ENCODE data around the gene RHOBTB3. TPM values are rescaled to one million over a fixed set of nuclear protein-coding genes. Genes with fewer than 3 reads are reported as not detected.
"Not testable (repeated sequence)": the region's sequence is repeated elsewhere in the genome, so short reads cannot be mapped to it uniquely, and the experiment has no call there.

RHOBTB3 gene
- total RNA-seq, 1 donor from 2014 or later, result 226 TPM

GRCh38 chr5:95818181-95819147 lies 87.3 kb downstream of the RHOBTB3 start:
- no peak for DNase-seq (ENCODE audit: low spot score)

- no peak for DNase-seq (ENCODE audit: low spot score)
These were observed 90.2 kb downstream of the RHOBTB3 start for GRCh38 chr5:95821110-95822021.

- DNase-seq (ENCODE audit: low spot score), result peak; percentile 71
These were observed 91.0 kb downstream of the RHOBTB3 start for GRCh38 chr5:95822043-95822541.

DNA sequence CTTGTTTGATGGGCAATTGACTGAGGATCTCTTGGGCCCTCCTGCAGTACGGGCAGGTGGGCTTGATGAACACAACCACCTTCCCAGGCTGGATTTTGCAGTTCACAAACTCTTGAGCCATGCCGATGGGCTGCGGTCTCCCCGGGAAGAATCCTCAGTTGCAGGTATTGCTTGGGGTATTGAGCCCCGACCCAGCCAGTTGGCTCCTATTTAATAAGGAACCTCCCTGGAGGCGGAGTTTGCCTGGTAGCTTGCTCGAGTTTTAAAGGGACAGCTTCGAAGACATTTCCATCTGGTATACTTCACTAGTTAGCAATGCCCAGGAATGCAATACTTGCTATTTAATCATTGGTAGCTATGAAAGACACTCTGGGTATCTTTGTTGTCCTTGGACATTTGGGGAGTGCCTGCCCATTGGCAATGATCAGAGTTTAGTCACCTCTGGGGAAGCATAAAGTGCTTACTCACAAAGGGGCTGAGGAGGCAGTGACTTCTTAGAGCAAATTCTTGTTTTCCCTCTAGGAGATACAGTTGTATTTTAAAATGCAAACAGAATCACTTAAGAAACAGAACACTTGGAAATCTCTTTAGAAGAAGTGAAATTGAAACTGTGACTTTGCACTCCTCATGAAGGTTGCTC lies 91.5 kb downstream of the RHOBTB3 start, which contains the start of gene GLRX:
TSS of gene GLRX (minus strand) at position 185 of the 640 bp plus-strand sequence. CDS start at position 121, 64 bp downstream.
- peak; percentile 92 for DNase-seq (ENCODE audit: low spot score)

DNA sequence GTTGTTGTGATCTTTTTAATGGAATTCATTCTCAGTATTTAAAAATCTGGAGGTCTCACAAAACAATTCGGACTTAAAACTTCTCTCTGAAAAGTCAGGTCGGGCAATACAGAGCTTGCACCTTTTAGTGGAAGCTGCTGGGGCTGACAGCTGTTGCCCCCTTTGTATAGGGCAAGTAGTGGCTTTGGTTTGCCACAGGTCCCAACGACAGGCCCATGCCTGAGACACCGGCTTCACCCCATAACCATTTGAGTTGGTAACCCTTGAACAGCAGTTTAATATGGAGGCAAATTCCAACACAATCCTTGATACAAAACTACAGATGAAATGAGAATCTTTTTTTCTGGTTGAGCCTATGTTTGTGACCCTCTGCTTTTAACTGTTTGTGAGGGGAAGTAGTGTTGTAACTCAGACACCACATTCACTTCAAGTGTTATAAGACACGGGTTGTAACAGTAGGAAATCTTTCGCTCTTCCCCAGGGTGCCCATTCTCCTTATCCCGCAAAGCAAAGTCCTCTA lies 92.1 kb downstream of the RHOBTB3 start:
- DNase-seq (ENCODE audit: low spot score), result no peak

GRCh38 chr5:95823738-95824609 lies 92.8 kb downstream of the RHOBTB3 start:
- DNase-seq (ENCODE audit: low spot score), result peak; percentile 82

DNA sequence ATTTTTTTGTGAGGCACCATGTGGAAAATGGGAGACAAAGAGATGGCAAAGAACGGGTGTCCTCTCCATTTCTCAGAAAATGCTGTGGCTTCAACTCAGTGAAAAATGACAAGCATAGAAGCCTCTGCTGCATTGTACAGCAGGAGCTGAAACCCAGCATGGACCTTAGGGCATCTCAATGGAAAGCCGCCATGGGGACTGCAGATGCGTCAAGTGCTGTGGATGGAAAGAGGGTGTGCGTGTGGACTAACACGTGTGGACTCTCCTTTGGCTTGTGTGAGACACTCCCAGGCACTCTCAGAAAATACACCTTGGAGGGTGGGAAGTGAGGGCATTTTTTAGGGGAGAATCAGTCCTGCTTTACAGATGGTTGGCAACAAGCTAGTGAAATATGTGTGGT lies 93.6 kb downstream of the RHOBTB3 start:
- DNase-seq (ENCODE audit: low spot score), result no peak

DNA sequence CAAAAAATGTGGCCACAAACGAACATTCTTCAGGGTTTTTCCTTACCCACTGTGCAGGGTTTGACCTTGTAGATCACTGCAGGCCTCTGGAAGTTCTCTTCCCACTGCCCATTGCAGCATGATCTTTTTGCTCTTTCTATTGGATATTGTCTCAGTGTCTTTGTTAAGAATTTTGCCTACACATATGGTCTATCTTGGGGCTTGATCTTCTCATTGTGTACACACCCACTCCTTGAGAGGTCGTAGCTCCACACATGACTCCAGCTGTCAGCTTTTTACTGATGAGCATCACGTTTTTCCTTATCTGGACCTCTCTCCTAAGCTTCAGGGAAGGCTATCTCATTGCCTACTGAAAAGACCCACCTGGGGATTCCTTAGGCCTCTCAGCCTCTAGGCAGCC lies 94.4 kb downstream of the RHOBTB3 start:
- no peak for DNase-seq (ENCODE audit: low spot score)

DNA sequence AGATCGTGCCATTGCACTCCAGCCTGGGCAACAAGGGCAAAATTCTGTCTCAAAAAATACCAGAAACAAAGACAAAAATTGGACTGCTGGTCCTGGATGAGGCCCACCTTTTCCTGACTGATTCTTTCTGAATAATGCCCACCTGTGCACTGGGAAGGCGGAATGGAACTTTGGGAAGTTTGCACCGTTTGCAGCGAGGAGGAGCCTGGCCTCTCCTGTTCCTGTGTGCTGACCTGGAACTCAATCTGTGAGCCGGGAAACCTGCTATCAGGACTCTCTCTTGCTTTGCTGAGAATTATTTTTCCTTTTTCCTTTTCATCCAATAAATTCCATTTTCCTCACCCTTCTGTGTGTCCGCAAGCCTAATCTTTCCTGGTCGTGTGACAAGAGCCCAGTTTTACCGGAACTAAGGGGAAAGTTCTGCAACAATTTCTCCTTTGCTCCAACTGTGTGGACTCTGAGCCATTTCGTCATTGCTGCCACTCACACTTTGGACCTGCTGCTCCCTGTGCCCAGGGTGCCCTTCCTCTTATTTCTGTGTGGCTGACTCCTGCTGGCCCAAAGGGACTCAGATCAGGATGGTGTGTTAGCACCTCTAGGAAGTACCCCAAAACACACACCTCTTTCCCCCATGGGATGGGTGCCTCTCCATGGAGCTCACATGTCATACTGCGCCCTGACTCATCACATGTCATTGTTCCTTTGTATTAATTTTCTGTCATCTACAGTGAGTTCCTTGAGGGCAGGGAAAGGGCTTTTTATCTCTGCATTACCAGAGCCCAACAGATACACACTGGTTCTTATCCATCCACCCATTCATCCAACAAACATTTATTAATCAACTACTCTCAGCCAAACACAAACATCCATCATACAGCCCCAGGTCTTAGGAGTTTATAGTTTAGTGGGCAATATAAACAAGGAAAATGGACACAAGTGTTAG lies 96.1 kb downstream of the RHOBTB3 start:
- no peak for DNase-seq (ENCODE audit: low spot score)

GRCh38 chr5:95827892-95828246 lies 96.7 kb downstream of the RHOBTB3 start:
- no peak for DNase-seq (ENCODE audit: low spot score)

GRCh38 chr5:95830226-95830625 lies 99.1 kb downstream of the RHOBTB3 start:
- DNase-seq (ENCODE audit: low spot score), result no peak

- no peak for DNase-seq (ENCODE audit: low spot score)
These were observed 101.5 kb downstream of the RHOBTB3 start for GRCh38 chr5:95832664-95833063.

DNA sequence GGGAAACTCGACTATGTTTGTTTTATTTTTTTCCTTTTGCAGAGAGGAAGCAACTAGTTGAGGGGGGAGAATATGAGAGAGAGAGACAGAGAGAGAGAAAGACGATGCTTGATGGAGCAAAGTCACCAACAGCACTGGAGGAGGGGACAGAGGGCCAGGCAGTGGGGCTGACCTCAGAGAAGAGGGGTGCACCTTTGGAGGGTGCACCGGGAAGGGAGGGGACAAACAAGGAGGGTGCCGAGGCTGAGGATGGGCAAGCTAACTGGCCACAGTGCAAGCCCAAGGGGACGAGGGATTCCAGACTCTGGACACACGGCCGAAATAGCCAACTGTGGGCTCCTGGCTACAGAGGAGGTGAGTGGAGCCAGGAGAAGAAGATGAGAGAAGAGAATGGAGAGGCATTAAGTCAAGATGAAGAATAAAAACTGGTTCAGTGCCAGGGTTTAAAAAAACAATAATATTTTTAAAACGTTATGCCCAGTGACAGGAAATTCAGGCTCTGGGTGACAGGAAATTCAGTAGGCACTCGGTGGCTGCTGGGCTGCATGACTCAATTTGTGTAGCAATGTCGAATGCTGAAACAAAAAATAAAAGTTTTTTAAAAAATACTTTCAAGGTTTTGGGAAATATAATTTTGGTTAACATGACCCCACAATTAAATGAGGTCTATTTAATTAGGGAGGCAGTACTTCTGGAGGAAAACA lies 104.7 kb downstream of the RHOBTB3 start:
- DNase-seq (ENCODE audit: low spot score), result no peak

DNA sequence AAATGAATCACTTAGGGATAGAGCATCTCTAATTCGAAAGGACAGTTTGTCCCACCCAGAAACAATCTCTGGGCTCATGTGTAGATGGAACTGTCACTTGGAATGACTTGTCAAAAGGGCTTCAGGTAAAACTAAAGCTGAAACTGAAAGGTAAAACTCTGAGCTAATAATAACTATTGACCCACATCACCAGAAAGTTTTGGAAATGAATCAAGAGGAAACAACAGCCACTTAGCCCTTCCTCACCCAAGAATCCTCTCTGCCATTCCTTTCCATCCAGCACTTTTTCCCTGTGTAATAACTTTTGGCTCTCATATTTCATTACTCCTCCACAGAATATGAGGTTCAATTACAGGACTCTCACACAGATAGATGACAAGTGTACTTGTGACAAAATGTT lies 105.4 kb downstream of the RHOBTB3 start:
- no peak for DNase-seq (ENCODE audit: low spot score)

GRCh38 chr5:95836971-95837370 lies 105.8 kb downstream of the RHOBTB3 start:
- not testable (repeated sequence) for DNase-seq (ENCODE audit: low spot score)

DNA sequence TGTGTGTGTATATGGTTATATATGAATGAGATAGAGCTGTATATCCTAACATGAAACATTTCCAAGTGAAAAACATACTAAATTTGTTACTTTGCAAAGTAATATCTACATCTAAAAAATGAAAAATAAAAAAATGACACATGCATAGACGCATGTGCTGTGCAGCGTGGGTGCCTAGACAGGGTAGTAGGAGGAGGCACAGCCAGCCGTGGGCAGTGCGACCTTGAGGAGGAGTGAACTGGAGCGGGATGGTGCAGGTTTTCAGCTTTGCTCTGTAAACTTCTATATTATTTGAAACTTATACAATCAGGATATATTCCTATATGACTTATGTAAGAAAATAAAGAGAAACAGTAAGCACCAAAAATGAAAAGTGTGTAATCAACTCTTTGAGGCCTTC lies 106.4 kb downstream of the RHOBTB3 start:
- DNase-seq (ENCODE audit: low spot score), result no peak

DNA sequence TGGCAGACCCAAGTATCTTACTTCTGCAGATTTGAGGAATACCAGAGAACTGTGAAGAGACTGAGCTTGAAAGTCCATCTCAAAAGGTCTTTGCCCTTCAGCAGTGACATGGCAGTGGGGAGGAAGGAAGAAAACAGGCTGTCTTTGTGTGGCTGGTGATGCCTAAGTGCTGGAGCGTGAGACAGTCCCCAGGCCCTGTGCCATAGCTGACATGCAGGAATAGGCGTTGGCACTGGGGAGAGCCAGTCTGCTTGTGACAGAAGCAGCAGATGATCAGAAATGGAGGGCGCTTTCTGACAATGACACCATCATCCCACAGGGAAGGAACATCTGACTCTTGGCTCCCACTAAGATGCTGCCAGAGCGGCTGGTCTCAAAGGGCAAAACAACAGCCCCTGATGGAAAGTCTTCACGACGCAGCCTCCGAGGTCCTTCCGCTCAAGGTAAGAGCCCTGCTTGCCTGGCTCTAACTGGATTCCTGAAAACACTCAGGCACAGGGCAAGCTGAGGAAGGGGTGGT lies 106.9 kb downstream of the RHOBTB3 start:
- no peak for DNase-seq (ENCODE audit: low spot score)

DNA sequence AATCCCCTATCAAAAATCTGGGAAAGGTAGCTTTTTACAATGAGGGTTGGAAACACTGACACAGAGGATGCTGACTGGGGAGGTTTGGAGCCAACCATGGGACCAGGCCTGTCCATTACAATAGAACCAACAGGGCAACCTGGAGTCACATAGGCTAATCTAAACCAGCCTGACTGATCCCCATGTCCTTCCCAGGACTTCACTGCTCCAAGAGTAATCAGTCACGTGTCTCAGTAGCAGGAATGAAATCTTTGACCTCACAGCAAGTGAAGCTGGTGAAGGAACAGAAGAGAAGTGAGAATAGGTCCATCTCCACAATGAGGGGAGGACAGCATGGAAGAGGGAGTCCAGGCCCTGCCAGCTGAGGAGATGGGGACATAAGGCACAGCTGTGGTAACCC lies 107.4 kb downstream of the RHOBTB3 start:
- DNase-seq (ENCODE audit: low spot score), result no peak

All from umbilical cord (tissue), 2 donors.